ENCODE results near the gene ESPNL.

Gene ESPNL

DNA sequence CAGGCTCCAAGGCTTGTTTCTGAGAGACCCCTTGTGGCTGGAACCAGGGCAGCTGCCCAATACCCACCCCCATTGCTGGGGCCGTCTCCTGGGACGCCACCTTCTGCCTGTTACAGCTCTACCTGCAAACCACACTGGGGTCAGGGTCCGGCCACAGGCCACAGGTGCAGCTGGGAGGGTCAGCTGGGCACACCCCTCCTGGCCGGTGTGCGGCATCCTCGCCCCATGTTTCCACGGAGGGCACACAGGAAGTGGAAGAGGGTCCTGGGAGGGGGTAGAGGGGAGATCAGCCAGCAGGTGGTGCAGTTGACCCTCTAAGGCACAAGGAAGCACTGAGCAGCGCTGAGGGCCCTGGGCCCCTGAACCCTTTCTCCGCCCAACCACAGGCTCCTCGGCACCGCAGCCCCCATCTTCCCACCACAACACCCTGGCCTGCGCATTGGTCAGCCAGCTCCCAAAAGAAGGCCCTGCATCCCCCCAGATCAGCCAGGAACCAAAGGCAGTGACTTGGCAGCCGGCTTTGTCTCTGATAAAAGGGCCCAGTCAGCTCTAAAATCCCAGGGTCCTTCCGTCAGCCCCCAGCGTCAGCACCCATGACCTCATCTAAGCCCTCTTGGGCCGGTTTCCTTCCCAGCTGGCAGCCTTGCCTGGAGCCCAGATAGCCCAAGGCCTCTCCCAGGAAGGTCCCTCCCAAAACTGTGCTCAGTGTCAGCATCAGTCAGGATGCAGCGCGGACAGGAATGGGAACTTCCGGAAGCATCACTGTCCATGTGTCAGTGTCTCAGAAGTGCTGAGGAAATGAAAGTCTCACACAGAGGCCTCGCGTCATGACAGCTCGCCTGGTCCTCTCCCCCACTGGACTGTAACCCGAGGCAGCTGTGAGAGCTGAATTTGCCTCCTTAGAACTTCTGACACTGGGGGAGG is 60.3 kb downstream of the ESPNL start:
- Histone ChIP-seq H3K36me3 (ENCODE audit: control insufficient read depth in 1 of 2, insufficient read depth in 2 of 2, low read length in 2 of 2) (no peaks in the 10 kb centered on the region), H3K4me3 (ENCODE audit: low read depth in 1 of 2, low read length in 2 of 2) (no peak overlapping the region), H3K27me3 (ENCODE audit: control insufficient read depth in 1 of 2, insufficient read depth in 2 of 2, low read length in 2 of 2) (peaks cover 20% of the 10 kb centered on the region in 2 donors), H3K9me3 (ENCODE audit: control insufficient read depth in 1 of 2, low read length in 2 of 2) (no peaks in the 10 kb centered on the region), H3K4me1 (ENCODE audit: control insufficient read depth in 1 of 2, insufficient read depth in 2 of 2, low read length in 2 of 2) (peaks cover 7 to 9% of the 10 kb centered on the region in 2 donors), H3K9ac (ENCODE audit: low read depth in 1 of 2, low read length in 2 of 2) (no peak overlapping the region), H3K27ac (ENCODE audit: low read depth, low read length) (no peak overlapping the region)

- H3K9ac ChIP-seq (ENCODE audit: low read depth in 1 of 2, low read length in 2 of 2) = no peak overlapping the region
- peaks cover 20% of the 10 kb centered on the region in 2 donors for H3K27me3 ChIP-seq (ENCODE audit: control insufficient read depth in 1 of 2, insufficient read depth in 2 of 2, low read length in 2 of 2)
- peaks cover 7 to 9% of the 10 kb centered on the region in 2 donors for H3K4me1 ChIP-seq (ENCODE audit: control insufficient read depth in 1 of 2, insufficient read depth in 2 of 2, low read length in 2 of 2)
- H3K4me3 ChIP-seq (ENCODE audit: low read depth in 1 of 2, low read length in 2 of 2) = no peak overlapping the region
- H3K36me3 ChIP-seq (ENCODE audit: control insufficient read depth in 1 of 2, insufficient read depth in 2 of 2, low read length in 2 of 2) = peaks cover 0 to 4% of the 10 kb centered on the region in 2 donors
- H3K27ac ChIP-seq (ENCODE audit: low read depth, low read length) = no peak overlapping the region
- H3K9me3 ChIP-seq (ENCODE audit: control insufficient read depth in 1 of 2, low read length in 2 of 2) = no peaks in the 10 kb centered on the region
Observed at GRCh38 chr2:238161291-238162051, 61.3 kb downstream of the ESPNL start.

GRCh38 chr2:238162251-238162845 is 62.2 kb downstream of the ESPNL start:
- peaks cover 0 to 4% of the 10 kb centered on the region in 2 donors for H3K36me3 ChIP-seq (ENCODE audit: control insufficient read depth in 1 of 2, insufficient read depth in 2 of 2, low read length in 2 of 2)
- no peak overlapping the region for H3K27ac ChIP-seq (ENCODE audit: low read depth, low read length)
- H3K9ac ChIP-seq (ENCODE audit: low read depth in 1 of 2, low read length in 2 of 2) = no peak overlapping the region
- no peaks in the 10 kb centered on the region for H3K9me3 ChIP-seq (ENCODE audit: control insufficient read depth in 1 of 2, low read length in 2 of 2)
- H3K4me3 ChIP-seq (ENCODE audit: low read depth in 1 of 2, low read length in 2 of 2) = no peak overlapping the region
- peaks cover 20% of the 10 kb centered on the region in 2 donors for H3K27me3 ChIP-seq (ENCODE audit: control insufficient read depth in 1 of 2, insufficient read depth in 2 of 2, low read length in 2 of 2)
- peaks cover 7 to 9% of the 10 kb centered on the region in 2 donors for H3K4me1 ChIP-seq (ENCODE audit: control insufficient read depth in 1 of 2, insufficient read depth in 2 of 2, low read length in 2 of 2)

GRCh38 chr2:238162846-238163441 is 62.8 kb downstream of the ESPNL start:
- Histone ChIP-seq H3K36me3 (ENCODE audit: control insufficient read depth in 1 of 2, insufficient read depth in 2 of 2, low read length in 2 of 2) (peaks cover under 1 to 4% of the 10 kb centered on the region in 2 donors), H3K9me3 (ENCODE audit: control insufficient read depth in 1 of 2, low read length in 2 of 2) (no peaks in the 10 kb centered on the region), H3K4me3 (ENCODE audit: low read depth in 1 of 2, low read length in 2 of 2) (no peak overlapping the region), H3K9ac (ENCODE audit: low read depth in 1 of 2, low read length in 2 of 2) (no peak overlapping the region), H3K4me1 (ENCODE audit: control insufficient read depth in 1 of 2, insufficient read depth in 2 of 2, low read length in 2 of 2) (peaks cover 5 to 9% of the 10 kb centered on the region in 2 donors), H3K27ac (ENCODE audit: low read depth, low read length) (no peak overlapping the region), H3K27me3 (ENCODE audit: control insufficient read depth in 1 of 2, insufficient read depth in 2 of 2, low read length in 2 of 2) (peaks cover 20% of the 10 kb centered on the region in 2 donors)

DNA sequence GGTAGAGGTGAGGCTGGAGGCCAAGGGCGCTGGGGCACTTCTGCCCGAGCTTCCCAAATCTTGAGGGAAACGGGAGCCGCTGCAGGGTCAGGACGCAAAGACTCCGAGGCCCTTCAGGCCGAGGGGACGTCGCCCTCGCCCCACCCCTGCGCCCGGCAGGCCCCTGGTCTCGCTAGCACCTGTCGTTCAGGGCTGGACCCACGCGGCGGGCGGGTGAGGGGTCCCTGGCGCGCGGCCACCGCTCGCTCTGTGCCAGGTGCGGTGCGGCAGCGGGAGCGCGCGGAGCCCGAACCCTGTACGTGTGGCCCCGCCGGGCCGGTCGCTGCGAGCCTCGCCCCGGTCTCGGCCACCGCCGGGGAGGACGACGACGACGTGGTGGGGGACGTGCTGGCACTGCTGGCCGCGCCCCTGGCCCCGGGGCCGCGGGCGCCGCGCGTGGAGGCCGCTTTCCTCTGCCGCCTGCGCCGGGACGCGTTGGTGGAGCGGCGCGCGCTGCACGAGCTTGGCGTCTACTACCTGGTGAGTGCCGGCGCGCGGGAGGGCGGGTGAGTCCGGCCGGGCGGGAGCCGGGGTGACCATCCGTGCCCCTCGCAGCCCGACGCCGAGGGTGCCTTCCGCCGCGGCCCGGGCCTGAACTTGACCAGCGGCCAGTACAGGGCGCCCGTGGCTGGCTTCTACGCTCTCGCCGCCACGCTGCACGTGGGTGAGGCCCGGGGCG is 63.5 kb downstream of the ESPNL start:
- no peak overlapping the region for H3K9ac ChIP-seq (ENCODE audit: low read depth in 1 of 2, low read length in 2 of 2)
- no peak overlapping the region for H3K27ac ChIP-seq (ENCODE audit: low read depth, low read length)
- peaks cover 0 to 3% of the 10 kb centered on the region in 2 donors for H3K4me1 ChIP-seq (ENCODE audit: control insufficient read depth in 1 of 2, insufficient read depth in 2 of 2, low read length in 2 of 2)
- peaks cover 20% of the 10 kb centered on the region in 2 donors for H3K27me3 ChIP-seq (ENCODE audit: control insufficient read depth in 1 of 2, insufficient read depth in 2 of 2, low read length in 2 of 2)
- H3K36me3 ChIP-seq (ENCODE audit: control insufficient read depth in 1 of 2, insufficient read depth in 2 of 2, low read length in 2 of 2) = peaks cover 4 to 7% of the 10 kb centered on the region in 2 donors
- no peaks in the 10 kb centered on the region for H3K9me3 ChIP-seq (ENCODE audit: control insufficient read depth in 1 of 2, low read length in 2 of 2)
- no peak overlapping the region for H3K4me3 ChIP-seq (ENCODE audit: low read depth in 1 of 2, low read length in 2 of 2)

DNA sequence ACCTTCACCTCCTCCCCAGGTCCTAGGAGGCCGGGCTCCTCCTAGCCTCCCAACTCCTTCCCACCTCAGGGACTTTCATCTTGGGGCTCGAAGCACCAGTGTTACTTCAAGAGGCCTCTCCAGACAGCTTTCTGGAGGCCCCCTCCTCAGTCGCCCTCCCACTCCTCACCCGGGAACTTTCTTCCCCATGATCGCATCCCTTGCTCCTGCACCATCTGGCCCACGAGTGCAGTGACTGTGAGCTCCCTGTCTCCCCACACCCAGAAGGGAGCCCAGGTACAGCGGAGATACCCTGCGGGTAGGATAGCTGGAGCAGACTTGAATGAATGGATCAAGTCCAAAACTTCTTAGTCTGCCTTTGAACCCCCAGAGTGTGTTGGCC is 64.8 kb downstream of the ESPNL start:
- Histone ChIP-seq H3K9ac (ENCODE audit: low read depth in 1 of 2, low read length in 2 of 2) (no peak overlapping the region), H3K4me1 (ENCODE audit: control insufficient read depth in 1 of 2, insufficient read depth in 2 of 2, low read length in 2 of 2) (peaks cover 4 to 9% of the 10 kb centered on the region in 2 donors), H3K27ac (ENCODE audit: low read depth, low read length) (no peak overlapping the region), H3K4me3 (ENCODE audit: low read depth in 1 of 2, low read length in 2 of 2) (no peak overlapping the region), H3K27me3 (ENCODE audit: control insufficient read depth in 1 of 2, insufficient read depth in 2 of 2, low read length in 2 of 2) (peaks cover 12 to 16% of the 10 kb centered on the region in 2 donors), H3K36me3 (ENCODE audit: control insufficient read depth in 1 of 2, insufficient read depth in 2 of 2, low read length in 2 of 2) (peaks cover 7 to 17% of the 10 kb centered on the region in 2 donors), H3K9me3 (ENCODE audit: control insufficient read depth in 1 of 2, low read length in 2 of 2) (no peaks in the 10 kb centered on the region)

DNA sequence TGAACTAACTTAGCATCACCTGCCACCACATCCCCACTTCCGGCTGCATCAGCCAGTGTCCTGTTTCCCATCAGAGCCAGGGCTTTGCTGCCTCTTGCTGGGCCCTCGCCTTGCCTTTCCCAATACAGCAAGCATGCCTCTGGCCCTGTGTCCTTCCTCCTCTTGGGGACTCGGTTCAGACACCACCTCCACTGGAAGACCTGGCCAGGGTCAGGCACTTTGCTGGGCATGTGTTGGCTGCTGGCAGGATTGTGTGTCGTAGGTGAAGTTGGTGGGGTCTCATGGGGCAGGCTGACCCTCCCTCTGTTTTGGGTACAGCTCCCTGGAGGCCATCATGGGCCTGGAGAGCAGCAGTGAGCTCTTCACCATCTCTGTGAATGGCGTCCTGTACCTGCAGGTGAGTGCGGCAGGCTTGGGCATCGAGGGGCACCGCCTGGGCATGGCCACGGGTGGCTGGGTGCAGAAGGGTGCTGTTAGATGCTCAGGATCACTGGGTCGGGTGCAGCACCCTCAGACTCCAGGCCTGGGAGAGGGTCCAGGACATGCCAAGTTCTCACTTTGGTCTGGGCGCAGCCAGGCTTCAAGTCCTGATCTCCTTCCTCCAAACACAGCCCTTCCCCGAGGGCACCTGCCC is 65.3 kb downstream of the ESPNL start:
- H3K27me3 ChIP-seq (ENCODE audit: control insufficient read depth in 1 of 2, insufficient read depth in 2 of 2, low read length in 2 of 2) = peaks cover 11 to 12% of the 10 kb centered on the region in 2 donors
- H3K4me3 ChIP-seq (ENCODE audit: low read depth in 1 of 2, low read length in 2 of 2) = no peak overlapping the region
- H3K36me3 ChIP-seq (ENCODE audit: control insufficient read depth in 1 of 2, insufficient read depth in 2 of 2, low read length in 2 of 2) = peaks cover 7 to 22% of the 10 kb centered on the region in 2 donors
- peaks cover 4 to 14% of the 10 kb centered on the region in 2 donors for H3K4me1 ChIP-seq (ENCODE audit: control insufficient read depth in 1 of 2, insufficient read depth in 2 of 2, low read length in 2 of 2)
- H3K9ac ChIP-seq (ENCODE audit: low read depth in 1 of 2, low read length in 2 of 2) = no peak overlapping the region
- no peaks in the 10 kb centered on the region for H3K9me3 ChIP-seq (ENCODE audit: control insufficient read depth in 1 of 2, low read length in 2 of 2)
- no peak overlapping the region for H3K27ac ChIP-seq (ENCODE audit: low read depth, low read length)

GRCh38 chr2:238166391-238167343 is 66.5 kb downstream of the ESPNL start:
- peaks cover 8 to 12% of the 10 kb centered on the region in 2 donors for H3K27me3 ChIP-seq (ENCODE audit: control insufficient read depth in 1 of 2, insufficient read depth in 2 of 2, low read length in 2 of 2)
- H3K36me3 ChIP-seq (ENCODE audit: control insufficient read depth in 1 of 2, insufficient read depth in 2 of 2, low read length in 2 of 2) = peaks cover 10 to 33% of the 10 kb centered on the region in 2 donors

More at GRCh38 chr2:238166391-238167343, 66.5 kb downstream of the ESPNL start:
- Histone ChIP-seq H3K27ac (ENCODE audit: low read depth, low read length) (no peak overlapping the region), H3K9me3 (ENCODE audit: control insufficient read depth in 1 of 2, low read length in 2 of 2) (no peaks in the 10 kb centered on the region), H3K9ac (ENCODE audit: low read depth in 1 of 2, low read length in 2 of 2) (no peak overlapping the region), H3K4me3 (ENCODE audit: low read depth in 1 of 2, low read length in 2 of 2) (no peak overlapping the region), H3K4me1 (ENCODE audit: control insufficient read depth in 1 of 2, insufficient read depth in 2 of 2, low read length in 2 of 2) (peaks cover 4 to 15% of the 10 kb centered on the region in 2 donors)
